Testis (tissue), 3 donors: ENCODE measurements around the gene SCARF1. TPM values are rescaled to one million over a fixed set of nuclear protein-coding genes. Genes with fewer than 3 reads are reported as not detected.
A peak's percentile ranks its signal among the peaks of the same experiment; 100 is the strongest.

Experiments used
- DNase-seq: peaks from one replicate; pipeline ENCODE4 v3.0.0-alpha.2; 2019
- H3K27ac ChIP-seq, 2 donors: fragments of 200-600 bp; sonication (generic); one replicate each; pipeline ENCODE4 v1.5.1; 2019
- H3K27me3 ChIP-seq: fragments of 200-600 bp; sonication (generic); one replicate; pipeline ENCODE4 v1.5.1; 2019
- H3K36me3 ChIP-seq: fragments of 200-600 bp; sonication (generic); one replicate; pipeline ENCODE4 v1.5.1; 2017; ENCODE audit warnings: low read depth; ENCODE audit errors: missing control alignments
- H3K4me1 ChIP-seq: fragments of 200-600 bp; sonication (generic); one replicate; pipeline ENCODE4 v1.5.1; 2019
- H3K4me3 ChIP-seq, 2 donors: fragments of 200-600 bp; sonication (generic); one replicate each; pipeline ENCODE4 v1.5.1; 2017 to 2019
- H3K9me3 ChIP-seq: fragments of 200-600 bp; sonication (generic); one replicate; pipeline ENCODE4 v1.5.1; 2017
- CTCF ChIP-seq, 3 experiments: fragments of 450-650 bp in 2 of 3; fragments of 200-600 bp in 1 of 3; sonication (generic) in 1 of 3; IDR thresholded peaks; one replicate each; pipeline ENCODE4 v1.5.1; 2016 to 2019; ENCODE audit warnings: antibody characterized with exemption in 3 of 3, mild to moderate bottlenecking in 2 of 3, moderate library complexity in 1 of 3
- POLR2A ChIP-seq: fragments of 450-650 bp; IDR thresholded peaks from one replicate; pipeline ENCODE4 v1.6.1; 2017; ENCODE audit warnings: antibody characterized with exemption, mild to moderate bottlenecking, moderate library complexity
- WGBS, 2 donors: methylation state at CpG; one replicate each; pipeline ENCODE4 v1.1.5; 2018; 5-methylcytosine and 5-hydroxymethylcytosine counted together
- intact Hi-C: fragments of 100-400 bp; cut with DNase I; formaldehyde crosslinking; loops from one replicate; pipeline ENCODE4 v1.15.1; 2023; ENCODE audit warnings: low total_unique reads
- polyA plus RNA-seq: library from polyadenylated mRNA; stranded (reverse); fragments of 350-450 nt; fragmentation: Illumina TruSeq; extraction: RNeasy Lipid Tissue Mini Kit (QIAGEN cat#74804); gene quantifications from one replicate; pipeline ENCODE4 v1.2.3, GENCODE V29; 2014; ENCODE audit warnings: low read depth, low replicate concordance; ENCODE audit not compliant: insufficient read depth
- total RNA-seq, 2 donors: library from RNA; depleted of rRNA; stranded (reverse); fragments of >200 nt; gene quantifications; one replicate each; pipeline ENCODE4 v1.2.3, GENCODE V29; 2016

SCARF1 gene
- total and polyA plus RNA-seq, 3 donors from 2014 or later, result 4.7 to 11.6 (median 9.3) TPM

- Histone ChIP-seq H3K9me3 (no peaks in the 10 kb centered on the region), H3K4me3 (no peak overlapping the region), H3K27me3 (no peaks in the 10 kb centered on the region), H3K36me3 (no peaks in the 10 kb centered on the region), H3K27ac (no peak overlapping the region), H3K4me1 (peaks cover 7% of the 10 kb centered on the region)
- TF ChIP-seq POLR2A, result no peak
- DNase-seq, result no peak
- 78 to 87% methylated on average over 20 to 22 of the region's 22 CpGs for WGBS, 2 donors
- intact Hi-C loops, result no loop called here
These were observed 24.1 kb downstream of the SCARF1 start for GRCh38 chr17:1621273-1621954.

- WGBS, 2 donors, result 85 to 91% methylated on average over 13 of the region's 13 CpGs
- Histone ChIP-seq H3K4me1 (peaks cover 7% of the 10 kb centered on the region), H3K27me3 (no peaks in the 10 kb centered on the region), H3K27ac (no peak overlapping the region), H3K9me3 (no peaks in the 10 kb centered on the region), H3K4me3 (no peak overlapping the region), H3K36me3 (no peaks in the 10 kb centered on the region)
- TF ChIP-seq POLR2A, result no peak
- no peak for TF ChIP-seq CTCF (IDR thresholded peaks at IDR 0.05)
- DNase-seq, result no peak
- intact Hi-C loops, result no loop called here
These were observed 25.0 kb downstream of the SCARF1 start for GRCh38 chr17:1620486-1620885.

GRCh38 chr17:1617620-1618174 is 27.8 kb downstream of the SCARF1 start:
- H3K4me3 ChIP-seq, result no peak overlapping the region
- H3K4me1 ChIP-seq, result no peaks in the 10 kb centered on the region
- 68 to 82% methylated on average over 20 of the region's 20 CpGs for WGBS, 2 donors
- H3K36me3 ChIP-seq, result no peaks in the 10 kb centered on the region
- no peaks in the 10 kb centered on the region for H3K9me3 ChIP-seq
- intact Hi-C loops, result no loop called here
- DNase-seq, result peak; percentile 36
- no peak for TF ChIP-seq CTCF (IDR thresholded peaks at IDR 0.05)
- no peak for TF ChIP-seq POLR2A
- no peaks in the 10 kb centered on the region for H3K27me3 ChIP-seq
- H3K27ac ChIP-seq, result no peak overlapping the region

- Histone ChIP-seq H3K27me3 (no peaks in the 10 kb centered on the region), H3K4me1 (no peaks in the 10 kb centered on the region), H3K9me3 (no peaks in the 10 kb centered on the region), H3K27ac (no peak overlapping the region), H3K4me3 (no peak overlapping the region), H3K36me3 (no peaks in the 10 kb centered on the region)
- TF ChIP-seq POLR2A, result no peak
- no peak for TF ChIP-seq CTCF (IDR thresholded peaks at IDR 0.05)
- intact Hi-C loops, result no loop called here
- DNase-seq, result no peak
- 86 to 91% methylated on average over 13 of the region's 13 CpGs for WGBS, 2 donors
These were observed 29.4 kb downstream of the SCARF1 start for GRCh38 chr17:1616101-1616500.

GRCh38 chr17:1612400-1612799 is 33.1 kb downstream of the SCARF1 start:
- intact Hi-C loops, result no loop called here
- TF ChIP-seq POLR2A, result no peak
- TF ChIP-seq CTCF (IDR thresholded peaks at IDR 0.05), result no peak
- 77 to 96% methylated on average over 16 of the region's 16 CpGs for WGBS, 2 donors
- no peaks in the 10 kb centered on the region for H3K27me3 ChIP-seq
- no peak overlapping the region for H3K27ac ChIP-seq
- DNase-seq, result no peak
- no peak overlapping the region for H3K4me3 ChIP-seq
- no peaks in the 10 kb centered on the region for H3K36me3 ChIP-seq
- no peaks in the 10 kb centered on the region for H3K9me3 ChIP-seq
- H3K4me1 ChIP-seq, result no peaks in the 10 kb centered on the region
